H1 (cell line): ENCODE measurements around the gene MRTO4. TPM values are rescaled to one million over a fixed set of nuclear protein-coding genes. Genes with fewer than 3 reads are reported as not detected.
A peak's percentile ranks its signal among the peaks of the same experiment; 100 is the strongest.

Experiments
- CTCF ChIA-PET: fragments of 300-600 bp; sonication (Branson Sonifier 250); formaldehyde crosslinking; loops from one replicate; lab custom pipeline; 2021; ENCODE audit not compliant: partially characterized antibody; lab: Charles Lee
- POLR2A ChIA-PET: fragments of 300-600 bp; sonication (Branson Sonifier 250); formaldehyde crosslinking; loops from one replicate; lab custom pipeline; 2021; ENCODE audit warnings: inconsistent platforms; ENCODE audit not compliant: partially characterized antibody; lab: Charles Lee
- DNase-seq, 2 experiments: peaks; one replicate each; pipeline versions ENCODE4 v3.0.0 to v3.0.0-alpha.2; 2010 to 2022; ENCODE audit warnings: low spot score in 2 of 2, low read depth in 1 of 2, mixed read lengths in 1 of 2
- FAIRE-seq: peaks from 2 replicates; lab custom pipeline; 2011; peaks lifted over from hg19 to GRCh38; lab: Jason Lieb, UNC
- H2AFZ ChIP-seq: 2 replicates; pipeline ENCODE4 v1.8.1; 2012; ENCODE audit warnings: low read length, inconsistent platforms
- H2AK5ac ChIP-seq: 2 replicates; pipeline ENCODE4 v1.6.1; 2013; ENCODE audit warnings: low read depth, low read length
- H2BK120ac ChIP-seq: replicated peaks from 2 replicates; pipeline ENCODE3; 2013; ENCODE audit warnings: low read depth, low read length, inconsistent platforms
- H2BK12ac ChIP-seq: 2 replicates; pipeline ENCODE4 v1.6.1; 2013; ENCODE audit warnings: low read depth, low read length
- H2BK15ac ChIP-seq: 2 replicates; pipeline ENCODE4 v1.6.1; 2013; ENCODE audit warnings: low read length
- H2BK20ac ChIP-seq: 2 replicates; pipeline ENCODE4 v1.6.1; 2013; ENCODE audit warnings: low read length
- H2BK5ac ChIP-seq: 2 replicates; pipeline ENCODE4 v1.6.1; 2013; ENCODE audit warnings: low read depth, low read length
- H3K14ac ChIP-seq: 2 replicates; pipeline ENCODE4 v1.6.1; 2013; ENCODE audit warnings: inconsistent platforms; ENCODE audit not compliant: insufficient read length
- H3K18ac ChIP-seq: 2 replicates; pipeline ENCODE4 v1.6.1; 2013; ENCODE audit warnings: low read length; ENCODE audit errors: extremely low read depth
- H3K23ac ChIP-seq: 2 replicates; pipeline ENCODE4 v1.6.1; 2013; ENCODE audit warnings: inconsistent platforms; ENCODE audit not compliant: insufficient read length
- H3K23me2 ChIP-seq: 2 replicates; pipeline ENCODE4 v1.6.1; 2013; ENCODE audit warnings: low read depth, low read length
- H3K27ac ChIP-seq: 2 replicates; pipeline ENCODE4 v1.6.1; 2011; ENCODE audit warnings: low read depth, low read length, inconsistent platforms
- H3K27me3 ChIP-seq, 4 experiments: replicated peaks in 1 of 4; 1 replicate in 1 of 4; 2 replicates in 3 of 4; pipeline versions ENCODE4 v1.6.1 to v1.8.1; 2011 to 2013; ENCODE audit warnings: low read length in 3 of 4, mild to moderate bottlenecking in 3 of 4, inconsistent platforms in 2 of 4, mixed read lengths in 2 of 4, moderate library complexity in 1 of 4; ENCODE audit not compliant: control insufficient read depth in 3 of 4, insufficient read depth in 3 of 4; ENCODE audit errors: extremely low read depth in 1 of 4
- H3K36me3 ChIP-seq, 4 experiments: 2 replicates each; pipeline versions ENCODE4 v1.6.1 to v1.8.1; 2011 to 2013; ENCODE audit warnings: mild to moderate bottlenecking in 4 of 4, low read length in 3 of 4, moderate library complexity in 2 of 4, control low read depth in 1 of 4, inconsistent platforms in 1 of 4; ENCODE audit not compliant: insufficient read depth in 4 of 4, control insufficient read depth in 2 of 4
- H3K4ac ChIP-seq: replicated peaks from 2 replicates; pipeline ENCODE3; 2013; ENCODE audit warnings: low read length, low read depth, mixed read lengths, inconsistent platforms; ENCODE audit not compliant: insufficient read length
- H3K4me1 ChIP-seq, 4 experiments: replicated peaks in 1 of 4; 1 replicate in 1 of 4; 2 replicates in 3 of 4; pipeline versions ENCODE4 v1.6.1 to v1.8.1; 2011 to 2013; ENCODE audit warnings: low read length in 3 of 4, inconsistent platforms in 2 of 4, mixed read lengths in 1 of 4; ENCODE audit not compliant: insufficient read depth in 4 of 4, control insufficient read depth in 3 of 4
- H3K4me2 ChIP-seq, 2 experiments: 2 replicates each; pipeline versions ENCODE4 v1.6.1 to v1.8.1; 2011 to 2013; ENCODE audit warnings: low read depth in 2 of 2, low read length in 2 of 2, control low read depth in 1 of 2, inconsistent platforms in 1 of 2, mild to moderate bottlenecking in 1 of 2; ENCODE audit not compliant: insufficient read depth in 1 of 2
- H3K4me3 ChIP-seq, 4 experiments: fragments of 200-600, 300-600 bp in 1 of 4; sonication (generic), shearing (Covaris generic), sonication (Bioruptor Twin) in 1 of 4; 2 replicates each; pipeline versions ENCODE4 v1.5.1 to v1.8.1; 2011 to 2016; ENCODE audit warnings: low read length in 4 of 4, low read depth in 3 of 4, control low read depth in 2 of 4, inconsistent platforms in 2 of 4, mild to moderate bottlenecking in 2 of 4, mixed read lengths in 1 of 4, moderate library complexity in 1 of 4; ENCODE audit not compliant: insufficient read depth in 2 of 4; ENCODE audit errors: extremely low read depth in 1 of 4
- H3K56ac ChIP-seq: replicated peaks from 2 replicates; pipeline ENCODE3; 2013; ENCODE audit warnings: low read depth, mild to moderate bottlenecking, mixed read lengths, low read length, inconsistent platforms; ENCODE audit not compliant: insufficient read length
- H3K79me1 ChIP-seq: 2 replicates; pipeline ENCODE4 v1.6.1; 2013; ENCODE audit warnings: low read depth, low read length, control low read depth
- H3K79me2 ChIP-seq, 2 experiments: 2 replicates each; pipeline versions ENCODE4 v1.6.1 to v1.8.1; 2012 to 2013; ENCODE audit warnings: low read length in 2 of 2, mild to moderate bottlenecking in 2 of 2, inconsistent platforms in 1 of 2; ENCODE audit not compliant: insufficient read depth in 2 of 2, control insufficient read depth in 1 of 2
- H3K9ac ChIP-seq, 4 experiments: replicated peaks in 1 of 4; 1 replicate in 1 of 4; 2 replicates in 3 of 4; pipeline versions ENCODE4 v1.6.1 to v1.8.1; 2011 to 2013; ENCODE audit warnings: low read depth in 3 of 4, low read length in 3 of 4, control low read depth in 2 of 4, mild to moderate bottlenecking in 2 of 4, moderate library complexity in 2 of 4, inconsistent platforms in 1 of 4; ENCODE audit errors: extremely low read depth in 1 of 4
- H3K9me3 ChIP-seq, 2 experiments: 2 replicates each; pipeline versions ENCODE4 v1.6.1 to v1.8.1; 2012 to 2013; ENCODE audit warnings: mild to moderate bottlenecking in 2 of 2, moderate library complexity in 2 of 2, control low read depth in 1 of 2, inconsistent platforms in 1 of 2, low read depth in 1 of 2, low read length in 1 of 2, mixed read lengths in 1 of 2; ENCODE audit not compliant: insufficient read depth in 2 of 2
- H4K20me1 ChIP-seq, 2 experiments: replicated peaks in 1 of 2; 2 replicates each; pipeline versions ENCODE3 to v1.8.1; 2011 to 2013; ENCODE audit warnings: inconsistent platforms in 2 of 2, low read length in 2 of 2, mild to moderate bottlenecking in 1 of 2; ENCODE audit not compliant: insufficient read depth in 2 of 2, control insufficient read depth in 1 of 2
- H4K5ac ChIP-seq: 2 replicates; pipeline ENCODE4 v1.6.1; 2013; ENCODE audit warnings: low read length, low read depth, mixed read lengths, inconsistent platforms; ENCODE audit not compliant: insufficient read length
- H4K8ac ChIP-seq: 2 replicates; pipeline ENCODE4 v1.8.0; 2013; ENCODE audit warnings: mild to moderate bottlenecking, moderate library complexity, low read length, inconsistent platforms; ENCODE audit not compliant: insufficient read depth; ENCODE audit errors: extremely low read depth
- H4K91ac ChIP-seq: replicated peaks from 2 replicates; pipeline ENCODE3; 2013; ENCODE audit warnings: low read length, mixed read lengths, inconsistent platforms; ENCODE audit not compliant: insufficient read length
- BACH1 ChIP-seq: IDR thresholded peaks from 2 replicates; pipeline ENCODE4 v1.6.1; 2012; ENCODE audit warnings: low read length, improper control_type of control experiment
- FOSL1 ChIP-seq: IDR thresholded peaks from 2 replicates; pipeline ENCODE4 v1.6.1; 2011; ENCODE audit warnings: mild to moderate bottlenecking, low read depth, low read length, moderate library complexity; ENCODE audit not compliant: insufficient read depth
- WGBS, 2 experiments: shearing (Covaris generic) in 1 of 2; methylation state at CpG; one replicate each; pipeline versions ENCODE4 v1.1.6 to v1.1.7; 2013 to 2015; ENCODE audit warnings: low lambda C conversion rate in 2 of 2, mixed read lengths in 2 of 2, inconsistent platforms in 1 of 2, low coverage in 1 of 2, missing lambda C conversion rate in 1 of 2; ENCODE audit not compliant: insufficient replicate concordance in 2 of 2, insufficient coverage in 1 of 2, insufficient read length in 1 of 2; ENCODE audit errors: extremely low coverage in 1 of 2, missing lambda C conversion rate in 1 of 2; 5-methylcytosine and 5-hydroxymethylcytosine counted together
- polyA plus RNA-seq, 7 experiments: library from polyadenylated mRNA; depleted of rRNA in 3 of 7; stranded (reverse) in 5 of 7; unstranded in 2 of 7; fragments of >200 nt in 5 of 7; fragments of 200-250 nt in 2 of 7; gene quantifications; 1 replicate in 5 of 7; 2 replicates in 1 of 7; 4 replicates in 1 of 7; pipeline versions ENCODE4 v1.2.1 to v1.2.3, GENCODE V29; 2011 to 2013; ENCODE audit warnings: missing spikeins in 2 of 7, mixed read lengths in 2 of 7
- total RNA-seq: library from RNA; stranded (reverse); fragmentation: NEBNext Ultra II Directional; extraction: Animal tissue kit (Norgen Biotek cat#: 25700); gene quantifications from 2 replicates; pipeline ENCODE4 v1.2.1, GENCODE V29; 2021
- TF ChIP-seq, protein P1 (sequence below): IDR thresholded peaks from 2 replicates; pipeline ENCODE4 v1.6.1; 2011; ENCODE audit warnings: low read length, improper control_type of control experiment
- TF ChIP-seq, protein P2 (sequence below), 3 experiments: IDR thresholded peaks; 1 replicate in 2 of 3; 2 replicates in 1 of 3; pipeline versions ENCODE4 v1.5.1 to v1.6.1; 2011; ENCODE audit warnings: low read length in 3 of 3, mild to moderate bottlenecking in 3 of 3, inconsistent platforms in 2 of 3, low read depth in 1 of 3, moderate library complexity in 1 of 3; ENCODE audit not compliant: insufficient read depth in 1 of 3; ENCODE audit errors: control extremely low read depth in 1 of 3

The MRTO4 gene
- total and polyA plus RNA-seq, 2 of the 8 experiments (the other 6 are each of a cell fraction or from before 2014, with no cell fraction given) = 36.9 to 64.3 TPM

- FAIRE-seq = no peak
- H3K4ac ChIP-seq = no peak overlapping the region
- H3K9ac ChIP-seq = no peak overlapping the region
- 87% methylated on average over 7 of the region's 11 CpGs; no CpG with 5 or more reads in 1 of the 2 experiments for WGBS, 2 experiments
- H2AK5ac ChIP-seq = no peak overlapping the region
- ChIA-PET POLR2A (interaction anchor here (0.6 kb wide), 1 partner anchor 1484 kb away, joined by 3 read pairs; no protein-coding TSS in a partner anchor), CTCF (interaction anchor here (0.6 to 1.0 kb wide), 2 partner anchors 79 to 134 kb away, joined by 3 to 4 read pairs; no protein-coding TSS in a partner anchor)
- no peak overlapping the region for H2AFZ ChIP-seq
- no peak overlapping the region for H3K27ac ChIP-seq
- H2BK120ac ChIP-seq = no peak overlapping the region
- no peak for DNase-seq
- H2BK12ac ChIP-seq = no peak overlapping the region
- H3K4me2 ChIP-seq = no peak overlapping the region
- H3K23ac ChIP-seq = no peak overlapping the region
- TF ChIP-seq, protein P1, sequence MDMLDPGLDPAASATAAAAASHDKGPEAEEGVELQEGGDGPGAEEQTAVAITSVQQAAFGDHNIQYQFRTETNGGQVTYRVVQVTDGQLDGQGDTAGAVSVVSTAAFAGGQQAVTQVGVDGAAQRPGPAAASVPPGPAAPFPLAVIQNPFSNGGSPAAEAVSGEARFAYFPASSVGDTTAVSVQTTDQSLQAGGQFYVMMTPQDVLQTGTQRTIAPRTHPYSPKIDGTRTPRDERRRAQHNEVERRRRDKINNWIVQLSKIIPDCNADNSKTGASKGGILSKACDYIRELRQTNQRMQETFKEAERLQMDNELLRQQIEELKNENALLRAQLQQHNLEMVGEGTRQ = no peak
- TF ChIP-seq, protein P2, sequence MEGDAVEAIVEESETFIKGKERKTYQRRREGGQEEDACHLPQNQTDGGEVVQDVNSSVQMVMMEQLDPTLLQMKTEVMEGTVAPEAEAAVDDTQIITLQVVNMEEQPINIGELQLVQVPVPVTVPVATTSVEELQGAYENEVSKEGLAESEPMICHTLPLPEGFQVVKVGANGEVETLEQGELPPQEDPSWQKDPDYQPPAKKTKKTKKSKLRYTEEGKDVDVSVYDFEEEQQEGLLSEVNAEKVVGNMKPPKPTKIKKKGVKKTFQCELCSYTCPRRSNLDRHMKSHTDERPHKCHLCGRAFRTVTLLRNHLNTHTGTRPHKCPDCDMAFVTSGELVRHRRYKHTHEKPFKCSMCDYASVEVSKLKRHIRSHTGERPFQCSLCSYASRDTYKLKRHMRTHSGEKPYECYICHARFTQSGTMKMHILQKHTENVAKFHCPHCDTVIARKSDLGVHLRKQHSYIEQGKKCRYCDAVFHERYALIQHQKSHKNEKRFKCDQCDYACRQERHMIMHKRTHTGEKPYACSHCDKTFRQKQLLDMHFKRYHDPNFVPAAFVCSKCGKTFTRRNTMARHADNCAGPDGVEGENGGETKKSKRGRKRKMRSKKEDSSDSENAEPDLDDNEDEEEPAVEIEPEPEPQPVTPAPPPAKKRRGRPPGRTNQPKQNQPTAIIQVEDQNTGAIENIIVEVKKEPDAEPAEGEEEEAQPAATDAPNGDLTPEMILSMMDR (IDR thresholded peaks at IDR 0.05; ENCODE audit: control extremely low read depth in 1 of 3, insufficient read depth in 1 of 3, low read depth in 1 of 3, low read length in 3 of 3) = peak in 1 of 3 experiments; percentile 2; a peak in 1 of 4 replicates
- no peak for TF ChIP-seq FOSL1
- TF ChIP-seq BACH1 = no peak
- TF ChIP-seq, all 59 proteins: peak for 1
- H3K36me3 ChIP-seq = peaks cover 5 to 30% (median 18%) of the 10 kb centered on the region in 4 experiments; a peak in 7 of 8 replicates
- peaks cover 0 to 3% (median 1%) of the 10 kb centered on the region in 4 experiments; a peak in 3 of 7 replicates for H3K4me1 ChIP-seq
- H2BK5ac ChIP-seq = no peak overlapping the region
- H3K56ac ChIP-seq = no peak overlapping the region
- no peaks in the 10 kb centered on the region for H3K79me2 ChIP-seq
- no peak overlapping the region for H4K8ac ChIP-seq
- H3K27me3 ChIP-seq = no peaks in the 10 kb centered on the region
- no peak overlapping the region for H2BK20ac ChIP-seq
- H3K4me3 ChIP-seq = no peak overlapping the region
- no peak overlapping the region for H4K5ac ChIP-seq
- H4K20me1 ChIP-seq = peaks cover 4 to 6% of the 10 kb centered on the region in 2 experiments
- no peak overlapping the region for H3K14ac ChIP-seq
- no peak overlapping the region for H4K91ac ChIP-seq
- no peaks in the 10 kb centered on the region for H3K9me3 ChIP-seq
- H2BK15ac ChIP-seq = no peak overlapping the region
- H3K23me2 ChIP-seq = no peaks in the 10 kb centered on the region
- peaks cover 2% of the 10 kb centered on the region; the same call in 1 of the 2 replicates for H3K79me1 ChIP-seq
- H3K18ac ChIP-seq = no peak overlapping the region
Observed at GRCh38 chr1:19305880-19306279, 54.3 kb downstream of the MRTO4 start.
